ENCODE results near the gene CHCHD5. TPM values are rescaled to one million over a fixed set of nuclear protein-coding genes. Genes with fewer than 3 reads are reported as not detected.

CHCHD5 gene
- total RNA-seq, 1 experiment from 2014 or later: 32.3 TPM

- Mint-ChIP-seq H3K4me3 (no peak overlapping the region), H3K36me3 (ENCODE audit: insufficient read depth in 1 of 3, low read depth in 3 of 3) (peaks cover 0 to 10% (median 3%) of the 10 kb centered on the region in 3 experiments; a peak in 2 of 7 replicates), H3K4me1 (peaks cover 12 to 16% of the 10 kb centered on the region in 2 experiments), H3K9me3 (peaks cover 0 to 3% of the 10 kb centered on the region in 2 experiments; a peak in 1 of 5 replicates), H3K27ac (no peak overlapping the region), H3K27me3 (ENCODE audit: low read depth) (no peaks in the 10 kb centered on the region)
- Histone ChIP-seq H2BK20ac (ENCODE audit: low read depth, low read length, poor library complexity, severe bottlenecking) (no peak overlapping the region), H4K20me1 (ENCODE audit: control insufficient read depth, insufficient read depth, insufficient read length) (no peaks in the 10 kb centered on the region), H2AFZ (ENCODE audit: low read length) (no peak overlapping the region), H3K23me2 (ENCODE audit: insufficient read length, low read depth, low read length, poor library complexity, severe bottlenecking) (no peaks in the 10 kb centered on the region), H3K27me3 (ENCODE audit: insufficient read depth, low read length) (no peaks in the 10 kb centered on the region), H3K23ac (ENCODE audit: insufficient read length, low read depth, low read length) (no peak overlapping the region), H2BK15ac (ENCODE audit: low read depth, low read length) (no peak overlapping the region), H2BK120ac (ENCODE audit: low read depth, low read length, poor library complexity, severe bottlenecking) (no peak overlapping the region), H4K5ac (ENCODE audit: insufficient read length, low read depth, low read length) (no peak overlapping the region), H3K79me1 (ENCODE audit: insufficient read depth, low read depth, low read length, poor library complexity, severe bottlenecking) (no peaks in the 10 kb centered on the region), H2BK5ac (ENCODE audit: insufficient read length, low read length) (no peak overlapping the region), H4K91ac (ENCODE audit: insufficient read length, low read depth, low read length) (no peak overlapping the region), H3K4ac (ENCODE audit: low read depth, low read length) (no peak overlapping the region), H2AK5ac (ENCODE audit: insufficient read length, low read length) (no peak overlapping the region), H4K8ac (replicated peaks; ENCODE audit: insufficient read length, low read depth, low read length) (no peak overlapping the region), H3K18ac (ENCODE audit: insufficient read length, low read depth, low read length) (no peak overlapping the region), H3T11ph (ENCODE audit: low read length) (no peak overlapping the region), H3K79me2 (ENCODE audit: insufficient read depth, low read length) (no peaks in the 10 kb centered on the region), H3K4me1 (ENCODE audit: insufficient read depth, low read length) (no peaks in the 10 kb centered on the region), H3K27ac (ENCODE audit: insufficient read length, low read depth, low read length) (no peak overlapping the region), H3K56ac (ENCODE audit: insufficient read length, low read depth, low read length) (no peak overlapping the region), H3K9me3 (ENCODE audit: control insufficient read depth, low read depth, low read length) (no peaks in the 10 kb centered on the region), H3K14ac (ENCODE audit: insufficient read depth, low read length) (no peak overlapping the region), H3K9ac (ENCODE audit: extremely low read depth, insufficient read length, low read length) (no peak overlapping the region), H2BK12ac (ENCODE audit: insufficient read length, low read depth, low read length) (no peak overlapping the region), H3K4me2 (ENCODE audit: insufficient read depth, insufficient read length, low read length) (no peak overlapping the region)
- WGBS (ENCODE audit: extremely low coverage, insufficient read length, low lambda C conversion rate): no CpG with 5 or more reads among the region's 4 CpGs
- TF ChIP-seq CTCF (conservative IDR thresholded peaks at IDR 0.05): no peak
- DNase-seq: no peak
These were observed 9.3 kb downstream of the CHCHD5 start for GRCh38 chr2:112593736-112594135.
